Activated naive CD8-positive, alpha-beta T cell treated with anti-CD3 and anti-CD28 coated beads, Interleukin-2, amount 10 ng/mL, durations not matched to agents 7 days and 5 days (primary cell): ENCODE data around the gene VAMP7. TPM values are rescaled to one million over a fixed set of nuclear protein-coding genes. Genes with fewer than 3 reads are reported as not detected.
"Not testable (repeated sequence)": the region's sequence is repeated elsewhere in the genome, so short reads cannot be mapped to it uniquely, and the experiment has no call there.

Source experiments
- ATAC-seq: fragments of 150-1000 bp; cut with Tn5 transposase; one replicate; pipeline ENCODE4 v1.10.0; 2021; ENCODE audit warnings: low read depth, moderate library complexity
- POLR2A ChIA-PET: fragments of 350-600 bp; sonication (Branson Sonifier 250); formaldehyde crosslinking; loops from one replicate; lab custom pipeline; 2021; ENCODE audit warnings: antibody characterized with exemption; lab: Charles Lee
- DNase-seq: peaks from one replicate; pipeline ENCODE4 v3.0.0; 2021
- H3K27ac Mint-ChIP-seq: one replicate; pipeline ENCODE4 v1.8.0; 2022; ENCODE audit warnings: mild to moderate bottlenecking, mixed read lengths
- H3K27me3 Mint-ChIP-seq: one replicate; pipeline ENCODE4 v1.8.0; 2022; ENCODE audit warnings: mild to moderate bottlenecking, moderate library complexity, mixed read lengths
- H3K36me3 Mint-ChIP-seq: one replicate; pipeline ENCODE4 v1.8.0; 2021; ENCODE audit warnings: mild to moderate bottlenecking, mixed read lengths
- H3K4me1 Mint-ChIP-seq: one replicate; pipeline ENCODE4 v1.8.0; 2021; ENCODE audit warnings: mixed read lengths
- H3K4me3 Mint-ChIP-seq: one replicate; pipeline ENCODE4 v1.8.0; 2022; ENCODE audit warnings: mild to moderate bottlenecking, moderate library complexity, mixed read lengths
- H3K9me3 Mint-ChIP-seq: one replicate; pipeline ENCODE4 v1.8.0; 2021; ENCODE audit warnings: mixed read lengths
- total RNA-seq, 2 experiments: library from RNA; stranded (reverse); gene quantifications; one replicate each; pipeline ENCODE4 v1.2.3, GENCODE V29; 2021

Gene VAMP7
- total RNA-seq: 10 to 100 TPM; 27.7 to 27.9 TPM

- peak; percentile 98 for ATAC-seq
- peaks cover 11% of the 10 kb centered on the region for H3K4me1 Mint-ChIP-seq
- H3K36me3 Mint-ChIP-seq: peaks cover 2% of the 10 kb centered on the region
- peak within 1 kb of the TSS; percentile 92 for H3K4me3 Mint-ChIP-seq
- H3K9me3 Mint-ChIP-seq: no peaks in the 10 kb centered on the region
- DNase-seq: peak; percentile 77
- peaks cover 8% of the 10 kb centered on the region for H3K27me3 Mint-ChIP-seq
- POLR2A ChIA-PET: no interaction called here
- H3K27ac Mint-ChIP-seq: peak within 1 kb of the TSS; percentile 89
Observed at GRCh38 chrX:155881158-155881993, at the start of gene VAMP7. TSS of gene VAMP7 (plus strand) at chrX:155881345. CDS start at chrX:155889467, 8,122 bp downstream.

GRCh38 chrX:155841232-155841631, 39.9 kb upstream of the VAMP7 start:
- no peaks in the 10 kb centered on the region for H3K36me3 Mint-ChIP-seq
- H3K27me3 Mint-ChIP-seq: no peaks in the 10 kb centered on the region
- peaks cover 5% of the 10 kb centered on the region for H3K9me3 Mint-ChIP-seq
- ATAC-seq (no peak), DNase-seq (no peak)
- no peak overlapping the region for H3K4me3 Mint-ChIP-seq
- POLR2A ChIA-PET: no interaction called here
- no peak overlapping the region for H3K27ac Mint-ChIP-seq
- H3K4me1 Mint-ChIP-seq: no peaks in the 10 kb centered on the region

- H3K27me3 Mint-ChIP-seq, H3K9me3 Mint-ChIP-seq, H3K36me3 Mint-ChIP-seq, DNase-seq, ATAC-seq, H3K4me1 Mint-ChIP-seq, H3K4me3 Mint-ChIP-seq, H3K27ac Mint-ChIP-seq, POLR2A ChIA-PET: not testable (repeated sequence)
Observed at GRCh38 chrX:155851786-155852185, 29.4 kb upstream of the VAMP7 start.

- H3K27ac Mint-ChIP-seq: no peak overlapping the region
- no peak for DNase-seq
- peaks cover 11% of the 10 kb centered on the region for H3K27me3 Mint-ChIP-seq
- no peaks in the 10 kb centered on the region for H3K4me1 Mint-ChIP-seq
- no peaks in the 10 kb centered on the region for H3K9me3 Mint-ChIP-seq
- H3K4me3 Mint-ChIP-seq: no peak overlapping the region
- ATAC-seq: no peak
- POLR2A ChIA-PET: no interaction called here
- H3K36me3 Mint-ChIP-seq: no peaks in the 10 kb centered on the region
Observed at GRCh38 chrX:155857561-155857960, 23.6 kb upstream of the VAMP7 start.

- H3K4me1 Mint-ChIP-seq: no peaks in the 10 kb centered on the region
- ATAC-seq (no peak), DNase-seq (no peak)
- no peak overlapping the region for H3K27ac Mint-ChIP-seq
- H3K4me3 Mint-ChIP-seq: no peak overlapping the region
- H3K9me3 Mint-ChIP-seq: peaks cover 5% of the 10 kb centered on the region
- POLR2A ChIA-PET: no interaction called here
- peaks cover 7% of the 10 kb centered on the region for H3K27me3 Mint-ChIP-seq
- no peaks in the 10 kb centered on the region for H3K36me3 Mint-ChIP-seq
Observed at GRCh38 chrX:155864655-155865054, 16.5 kb upstream of the VAMP7 start.

- no peak for ATAC-seq
- no peaks in the 10 kb centered on the region for H3K4me1 Mint-ChIP-seq
Observed at GRCh38 chrX:155865193-155865592, 16.0 kb upstream of the VAMP7 start.

GRCh38 chrX:155867821-155868220, 13.3 kb upstream of the VAMP7 start:
- no peaks in the 10 kb centered on the region for H3K27me3 Mint-ChIP-seq
- H3K4me1 Mint-ChIP-seq: no peaks in the 10 kb centered on the region
- H3K4me3 Mint-ChIP-seq: no peak overlapping the region
- ATAC-seq (no peak), DNase-seq (no peak)
- H3K36me3 Mint-ChIP-seq: no peaks in the 10 kb centered on the region
- H3K9me3 Mint-ChIP-seq: peaks cover 7% of the 10 kb centered on the region
- H3K27ac Mint-ChIP-seq: no peak overlapping the region
- POLR2A ChIA-PET: no interaction called here

More at GRCh38 chrX:155865193-155865592, 16.0 kb upstream of the VAMP7 start:
- POLR2A ChIA-PET: no interaction called here
- Mint-ChIP-seq H3K27ac (no peak overlapping the region), H3K36me3 (no peaks in the 10 kb centered on the region), H3K9me3 (peaks cover 5% of the 10 kb centered on the region), H3K4me3 (no peak overlapping the region), H3K27me3 (peaks cover 7% of the 10 kb centered on the region)
- no peak for DNase-seq

GRCh38 chrX:155870958-155871357, 10.2 kb upstream of the VAMP7 start:
- POLR2A ChIA-PET: no interaction called here
- Mint-ChIP-seq H3K4me1 (peaks cover 2% of the 10 kb centered on the region), H3K4me3 (no peak overlapping the region), H3K27me3 (peaks cover 6% of the 10 kb centered on the region), H3K36me3 (no peaks in the 10 kb centered on the region), H3K27ac (no peak overlapping the region), H3K9me3 (peaks cover 9% of the 10 kb centered on the region)
- ATAC-seq (no peak), DNase-seq (no peak)

GRCh38 chrX:155871934-155872333, 9.2 kb upstream of the VAMP7 start:
- no peak overlapping the region for H3K27ac Mint-ChIP-seq
- ATAC-seq: no peak
- H3K4me3 Mint-ChIP-seq: no peak overlapping the region
- POLR2A ChIA-PET: no interaction called here
- H3K36me3 Mint-ChIP-seq: no peaks in the 10 kb centered on the region
- H3K9me3 Mint-ChIP-seq: peaks cover 9% of the 10 kb centered on the region
- H3K27me3 Mint-ChIP-seq: peaks cover 9% of the 10 kb centered on the region
- DNase-seq: no peak
- H3K4me1 Mint-ChIP-seq: peaks cover 2% of the 10 kb centered on the region

GRCh38 chrX:155873188-155873587, 8.0 kb upstream of the VAMP7 start:
- Mint-ChIP-seq H3K27ac (no peak overlapping the region), H3K4me3 (no peak overlapping the region), H3K4me1 (peaks cover 2% of the 10 kb centered on the region), H3K9me3 (peaks cover 5% of the 10 kb centered on the region), H3K36me3 (no peaks in the 10 kb centered on the region), H3K27me3 (peaks cover 13% of the 10 kb centered on the region)
- ATAC-seq (no peak), DNase-seq (no peak)
- POLR2A ChIA-PET: no interaction called here

GRCh38 chrX:155874571-155875244, 6.4 kb upstream of the VAMP7 start:
- H3K36me3 Mint-ChIP-seq: no peaks in the 10 kb centered on the region

GRCh38 chrX:155876704-155877103, 4.4 kb upstream of the VAMP7 start:
- H3K36me3 Mint-ChIP-seq: no peaks in the 10 kb centered on the region
- ATAC-seq (no peak), DNase-seq (no peak)
- no peak overlapping the region for H3K4me3 Mint-ChIP-seq
- H3K4me1 Mint-ChIP-seq: peaks cover 4% of the 10 kb centered on the region
- peaks cover 13% of the 10 kb centered on the region for H3K27me3 Mint-ChIP-seq
- POLR2A ChIA-PET: no interaction called here
- no peak overlapping the region for H3K27ac Mint-ChIP-seq
- H3K9me3 Mint-ChIP-seq: peaks cover 2% of the 10 kb centered on the region

More at GRCh38 chrX:155874571-155875244, 6.4 kb upstream of the VAMP7 start:
- Mint-ChIP-seq H3K9me3 (peaks cover 4% of the 10 kb centered on the region), H3K4me1 (peaks cover 2% of the 10 kb centered on the region), H3K27ac (no peak overlapping the region), H3K27me3 (peaks cover 13% of the 10 kb centered on the region), H3K4me3 (peak overlapping the region; percentile 67)
- ATAC-seq: no peak
- POLR2A ChIA-PET: no interaction called here
- no peak for DNase-seq

- peaks cover 2% of the 10 kb centered on the region for H3K9me3 Mint-ChIP-seq
- no peak overlapping the region for H3K4me3 Mint-ChIP-seq
- peaks cover 13% of the 10 kb centered on the region for H3K27me3 Mint-ChIP-seq
- DNase-seq: no peak
- no peak overlapping the region for H3K27ac Mint-ChIP-seq
- H3K36me3 Mint-ChIP-seq: no peaks in the 10 kb centered on the region
- POLR2A ChIA-PET: no interaction called here
- ATAC-seq: no peak
- H3K4me1 Mint-ChIP-seq: peaks cover 4% of the 10 kb centered on the region
Observed at GRCh38 chrX:155877288-155877687, 3.9 kb upstream of the VAMP7 start.
